Measurements from ENCODE around the gene C8A.

DNA sequence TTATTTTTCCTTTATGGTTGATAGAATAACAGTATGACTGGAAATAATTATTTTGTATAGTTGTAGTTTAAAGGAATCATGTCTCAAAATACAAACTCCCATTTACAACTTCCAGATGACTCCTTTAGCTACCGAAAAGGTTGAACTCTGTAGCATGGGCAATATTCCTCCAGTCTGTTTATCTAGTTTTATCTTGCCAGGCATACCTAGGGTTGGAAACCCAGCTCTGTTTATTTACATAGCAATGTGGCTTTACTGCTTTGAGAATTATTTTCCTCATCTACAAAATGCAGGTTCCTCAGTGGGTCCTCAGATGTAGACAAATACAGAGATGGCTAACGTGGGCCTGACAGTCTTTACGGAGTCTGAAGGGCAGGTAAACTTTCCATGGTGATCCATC lies 51.1 kb downstream of the C8A start:
- TF ChIP-seq POLR2A (IDR thresholded peaks at IDR 0.05) = no peak
- TF ChIP-seq, protein P1, sequence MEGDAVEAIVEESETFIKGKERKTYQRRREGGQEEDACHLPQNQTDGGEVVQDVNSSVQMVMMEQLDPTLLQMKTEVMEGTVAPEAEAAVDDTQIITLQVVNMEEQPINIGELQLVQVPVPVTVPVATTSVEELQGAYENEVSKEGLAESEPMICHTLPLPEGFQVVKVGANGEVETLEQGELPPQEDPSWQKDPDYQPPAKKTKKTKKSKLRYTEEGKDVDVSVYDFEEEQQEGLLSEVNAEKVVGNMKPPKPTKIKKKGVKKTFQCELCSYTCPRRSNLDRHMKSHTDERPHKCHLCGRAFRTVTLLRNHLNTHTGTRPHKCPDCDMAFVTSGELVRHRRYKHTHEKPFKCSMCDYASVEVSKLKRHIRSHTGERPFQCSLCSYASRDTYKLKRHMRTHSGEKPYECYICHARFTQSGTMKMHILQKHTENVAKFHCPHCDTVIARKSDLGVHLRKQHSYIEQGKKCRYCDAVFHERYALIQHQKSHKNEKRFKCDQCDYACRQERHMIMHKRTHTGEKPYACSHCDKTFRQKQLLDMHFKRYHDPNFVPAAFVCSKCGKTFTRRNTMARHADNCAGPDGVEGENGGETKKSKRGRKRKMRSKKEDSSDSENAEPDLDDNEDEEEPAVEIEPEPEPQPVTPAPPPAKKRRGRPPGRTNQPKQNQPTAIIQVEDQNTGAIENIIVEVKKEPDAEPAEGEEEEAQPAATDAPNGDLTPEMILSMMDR (IDR thresholded peaks at IDR 0.05) = no peak

All from lower leg skin (tissue), 3 donors.